ENCODE results near the gene JAZF1.

The JAZF1 gene

DNA sequence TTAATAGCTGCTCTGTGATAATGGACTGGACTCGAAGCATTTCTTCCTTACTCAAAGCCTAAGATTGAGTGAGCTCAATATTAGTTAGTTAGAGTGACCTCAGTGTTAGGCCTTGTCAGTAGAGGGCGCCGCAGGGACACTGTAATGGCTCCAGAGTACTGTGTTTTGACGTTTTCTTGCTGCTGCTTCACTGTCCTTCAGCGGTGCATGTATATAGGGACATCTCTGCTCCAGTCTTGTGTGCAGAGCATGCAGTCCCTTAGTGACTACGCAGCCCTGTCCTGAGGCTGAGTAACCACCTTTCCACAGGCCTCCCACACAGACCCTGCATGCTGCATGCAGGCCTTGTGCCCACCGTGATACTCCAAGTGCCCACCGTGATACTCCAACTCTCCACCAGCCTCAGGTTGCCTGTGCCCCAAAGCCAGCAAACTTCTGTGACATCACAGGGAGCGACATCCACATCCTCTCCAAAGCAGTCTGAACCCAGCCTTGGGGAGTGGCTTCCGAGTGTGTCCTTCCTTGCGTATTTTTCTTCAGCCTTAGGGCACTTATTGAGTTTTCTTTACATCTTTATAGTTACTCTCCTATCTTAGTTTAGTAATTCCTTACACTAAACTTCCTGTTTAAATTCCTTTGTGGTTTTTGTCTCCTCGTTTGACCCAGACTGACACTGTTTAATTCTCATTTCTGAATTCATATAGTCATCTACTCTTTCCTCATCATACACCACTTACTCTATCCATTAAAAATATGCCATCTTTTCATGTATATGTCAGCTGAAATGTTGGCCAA lies 118.2 kb downstream of the JAZF1 start:
- TF ChIP-seq ZFP3 (CRISPR knock-in tag; IDR thresholded peaks at IDR 0.05), result 0 out of 2 replicates have a peak, but pooled peaks have one; percentile 27
- TF ChIP-seq, protein P1, sequence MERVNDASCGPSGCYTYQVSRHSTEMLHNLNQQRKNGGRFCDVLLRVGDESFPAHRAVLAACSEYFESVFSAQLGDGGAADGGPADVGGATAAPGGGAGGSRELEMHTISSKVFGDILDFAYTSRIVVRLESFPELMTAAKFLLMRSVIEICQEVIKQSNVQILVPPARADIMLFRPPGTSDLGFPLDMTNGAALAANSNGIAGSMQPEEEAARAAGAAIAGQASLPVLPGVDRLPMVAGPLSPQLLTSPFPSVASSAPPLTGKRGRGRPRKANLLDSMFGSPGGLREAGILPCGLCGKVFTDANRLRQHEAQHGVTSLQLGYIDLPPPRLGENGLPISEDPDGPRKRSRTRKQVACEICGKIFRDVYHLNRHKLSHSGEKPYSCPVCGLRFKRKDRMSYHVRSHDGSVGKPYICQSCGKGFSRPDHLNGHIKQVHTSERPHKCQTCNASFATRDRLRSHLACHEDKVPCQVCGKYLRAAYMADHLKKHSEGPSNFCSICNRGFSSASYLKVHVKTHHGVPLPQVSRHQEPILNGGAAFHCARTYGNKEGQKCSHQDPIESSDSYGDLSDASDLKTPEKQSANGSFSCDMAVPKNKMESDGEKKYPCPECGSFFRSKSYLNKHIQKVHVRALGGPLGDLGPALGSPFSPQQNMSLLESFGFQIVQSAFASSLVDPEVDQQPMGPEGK (CRISPR knock-in tag; IDR thresholded peaks at IDR 0.05; ENCODE audit: borderline replicate concordance), result no peak
- TF ChIP-seq, protein P2, sequence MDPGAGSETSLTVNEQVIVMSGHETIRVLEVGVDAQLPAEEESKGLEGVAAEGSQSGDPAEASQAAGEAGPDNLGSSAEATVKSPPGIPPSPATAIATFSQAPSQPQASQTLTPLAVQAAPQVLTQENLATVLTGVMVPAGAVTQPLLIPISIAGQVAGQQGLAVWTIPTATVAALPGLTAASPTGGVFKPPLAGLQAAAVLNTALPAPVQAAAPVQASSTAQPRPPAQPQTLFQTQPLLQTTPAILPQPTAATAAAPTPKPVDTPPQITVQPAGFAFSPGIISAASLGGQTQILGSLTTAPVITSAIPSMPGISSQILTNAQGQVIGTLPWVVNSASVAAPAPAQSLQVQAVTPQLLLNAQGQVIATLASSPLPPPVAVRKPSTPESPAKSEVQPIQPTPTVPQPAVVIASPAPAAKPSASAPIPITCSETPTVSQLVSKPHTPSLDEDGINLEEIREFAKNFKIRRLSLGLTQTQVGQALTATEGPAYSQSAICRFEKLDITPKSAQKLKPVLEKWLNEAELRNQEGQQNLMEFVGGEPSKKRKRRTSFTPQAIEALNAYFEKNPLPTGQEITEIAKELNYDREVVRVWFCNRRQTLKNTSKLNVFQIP (CRISPR knock-in tag; IDR thresholded peaks at IDR 0.05; ENCODE audit: borderline replicate concordance, low read depth), result 0 out of 2 replicates have a peak, but pooled peaks have one; percentile 22
- peak; percentile 100 for ATAC-seq

DNA sequence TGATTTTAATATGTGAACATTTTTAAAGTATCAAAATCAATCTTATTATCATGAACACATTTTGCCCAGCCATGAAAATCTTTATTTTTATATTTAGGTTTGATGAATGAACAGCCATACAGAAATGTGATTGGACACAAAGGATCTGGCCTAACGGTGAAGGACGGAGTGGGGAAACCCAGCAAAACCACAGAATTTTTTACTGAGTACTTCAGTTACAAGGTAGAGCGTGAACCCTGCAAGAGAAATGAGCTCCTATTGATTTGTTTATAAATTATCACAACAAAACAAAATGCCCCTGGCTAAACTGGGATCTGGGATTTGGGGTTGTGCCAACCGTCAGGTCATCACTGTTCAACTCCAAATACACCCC lies 118.8 kb downstream of the JAZF1 start:
- peak; percentile 9 for ATAC-seq
- TF ChIP-seq TOX (CRISPR knock-in tag; IDR thresholded peaks at IDR 0.05; ENCODE audit: borderline replicate concordance) (no peak), ARNTL (CRISPR knock-in tag; IDR thresholded peaks at IDR 0.05; ENCODE audit: borderline replicate concordance, low read depth) (no peak), ESRRG (CRISPR knock-in tag; IDR thresholded peaks at IDR 0.05) (no peak), ISL1 (CRISPR knock-in tag; IDR thresholded peaks at IDR 0.05) (no peak), OSR1 (CRISPR knock-in tag; IDR thresholded peaks at IDR 0.05) (no peak), ZFP3 (CRISPR knock-in tag; IDR thresholded peaks at IDR 0.05) (no peak), BACH2 (CRISPR knock-in tag; IDR thresholded peaks at IDR 0.05; ENCODE audit: borderline replicate concordance) (no peak), CSDC2 (CRISPR knock-in tag; IDR thresholded peaks at IDR 0.05) (no peak)
- TF ChIP-seq, protein P3, sequence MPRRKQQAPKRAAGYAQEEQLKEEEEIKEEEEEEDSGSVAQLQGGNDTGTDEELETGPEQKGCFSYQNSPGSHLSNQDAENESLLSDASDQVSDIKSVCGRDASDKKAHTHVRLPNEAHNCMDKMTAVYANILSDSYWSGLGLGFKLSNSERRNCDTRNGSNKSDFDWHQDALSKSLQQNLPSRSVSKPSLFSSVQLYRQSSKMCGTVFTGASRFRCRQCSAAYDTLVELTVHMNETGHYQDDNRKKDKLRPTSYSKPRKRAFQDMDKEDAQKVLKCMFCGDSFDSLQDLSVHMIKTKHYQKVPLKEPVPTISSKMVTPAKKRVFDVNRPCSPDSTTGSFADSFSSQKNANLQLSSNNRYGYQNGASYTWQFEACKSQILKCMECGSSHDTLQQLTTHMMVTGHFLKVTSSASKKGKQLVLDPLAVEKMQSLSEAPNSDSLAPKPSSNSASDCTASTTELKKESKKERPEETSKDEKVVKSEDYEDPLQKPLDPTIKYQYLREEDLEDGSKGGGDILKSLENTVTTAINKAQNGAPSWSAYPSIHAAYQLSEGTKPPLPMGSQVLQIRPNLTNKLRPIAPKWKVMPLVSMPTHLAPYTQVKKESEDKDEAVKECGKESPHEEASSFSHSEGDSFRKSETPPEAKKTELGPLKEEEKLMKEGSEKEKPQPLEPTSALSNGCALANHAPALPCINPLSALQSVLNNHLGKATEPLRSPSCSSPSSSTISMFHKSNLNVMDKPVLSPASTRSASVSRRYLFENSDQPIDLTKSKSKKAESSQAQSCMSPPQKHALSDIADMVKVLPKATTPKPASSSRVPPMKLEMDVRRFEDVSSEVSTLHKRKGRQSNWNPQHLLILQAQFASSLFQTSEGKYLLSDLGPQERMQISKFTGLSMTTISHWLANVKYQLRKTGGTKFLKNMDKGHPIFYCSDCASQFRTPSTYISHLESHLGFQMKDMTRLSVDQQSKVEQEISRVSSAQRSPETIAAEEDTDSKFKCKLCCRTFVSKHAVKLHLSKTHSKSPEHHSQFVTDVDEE (CRISPR knock-in tag; IDR thresholded peaks at IDR 0.05), result no peak

DNA sequence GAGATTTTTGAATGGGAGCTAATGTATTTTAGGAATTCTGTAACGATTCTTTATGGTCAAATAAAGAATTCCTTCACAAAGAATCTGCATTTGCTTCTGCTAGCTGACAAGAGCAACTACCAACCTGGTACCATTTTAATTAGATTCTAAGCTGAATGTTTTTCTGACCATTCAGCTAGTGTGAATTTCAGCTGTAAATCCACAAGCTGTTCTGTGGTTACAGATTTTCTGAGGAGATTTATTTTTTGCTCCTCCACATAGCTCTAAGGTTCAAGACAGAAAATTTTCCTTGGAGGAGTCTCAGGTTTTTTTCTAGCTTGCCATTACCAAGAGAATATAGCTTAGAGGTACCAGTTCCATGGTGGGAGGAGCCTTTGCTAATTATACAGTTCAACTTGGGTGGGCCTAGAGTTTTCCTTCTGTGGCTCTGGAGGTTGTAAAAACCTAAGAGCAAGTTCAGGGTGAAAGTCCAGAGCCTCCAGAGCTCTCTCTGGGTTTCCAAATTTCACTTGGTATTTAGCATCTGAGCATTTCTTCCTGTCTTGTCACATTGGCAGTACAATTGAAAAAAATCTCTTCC lies 120.1 kb downstream of the JAZF1 start:
- no peak for ATAC-seq
- TF ChIP-seq ESRRG (CRISPR knock-in tag; IDR thresholded peaks at IDR 0.05) (no peak), RARB (CRISPR knock-in tag; IDR thresholded peaks at IDR 0.05) (no peak), ARNTL (CRISPR knock-in tag; IDR thresholded peaks at IDR 0.05; ENCODE audit: borderline replicate concordance, low read depth) (no peak), ZNF8 (CRISPR knock-in tag; IDR thresholded peaks at IDR 0.05) (no peak), ISL1 (CRISPR knock-in tag; IDR thresholded peaks at IDR 0.05) (peak; percentile 11; the same call in 1 of the 2 replicates), TOX (CRISPR knock-in tag; IDR thresholded peaks at IDR 0.05; ENCODE audit: borderline replicate concordance) (no peak)
- TF ChIP-seq, protein P4, sequence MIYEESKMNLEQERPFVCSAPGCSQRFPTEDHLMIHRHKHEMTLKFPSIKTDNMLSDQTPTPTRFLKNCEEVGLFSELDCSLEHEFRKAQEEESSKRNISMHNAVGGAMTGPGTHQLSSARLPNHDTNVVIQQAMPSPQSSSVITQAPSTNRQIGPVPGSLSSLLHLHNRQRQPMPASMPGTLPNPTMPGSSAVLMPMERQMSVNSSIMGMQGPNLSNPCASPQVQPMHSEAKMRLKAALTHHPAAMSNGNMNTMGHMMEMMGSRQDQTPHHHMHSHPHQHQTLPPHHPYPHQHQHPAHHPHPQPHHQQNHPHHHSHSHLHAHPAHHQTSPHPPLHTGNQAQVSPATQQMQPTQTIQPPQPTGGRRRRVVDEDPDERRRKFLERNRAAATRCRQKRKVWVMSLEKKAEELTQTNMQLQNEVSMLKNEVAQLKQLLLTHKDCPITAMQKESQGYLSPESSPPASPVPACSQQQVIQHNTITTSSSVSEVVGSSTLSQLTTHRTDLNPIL (CRISPR knock-in tag; IDR thresholded peaks at IDR 0.05; ENCODE audit: low read depth), result no peak
- TF ChIP-seq, protein P3 (CRISPR knock-in tag; IDR thresholded peaks at IDR 0.05), result no peak

DNA sequence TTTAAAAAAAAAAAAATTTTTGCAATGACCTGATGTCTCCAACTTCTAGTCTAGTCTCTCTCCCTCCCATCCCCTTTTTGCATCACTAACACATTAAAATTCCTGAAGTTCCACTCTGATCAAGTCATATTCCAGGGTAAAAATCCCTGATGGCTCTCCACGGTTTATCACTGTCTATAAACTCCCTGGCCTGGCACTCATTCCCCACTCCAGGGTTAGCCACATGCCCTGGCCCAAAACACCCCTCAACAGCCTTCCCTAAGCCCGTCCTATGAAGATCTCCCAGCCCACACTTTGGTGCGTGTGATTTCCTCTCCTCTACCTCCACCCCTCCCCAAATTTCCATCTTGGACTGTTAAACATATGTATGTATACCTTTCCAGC lies 125.4 kb downstream of the JAZF1 start:
- ATAC-seq, result peak; percentile 92
- TF ChIP-seq PPARA (CRISPR knock-in tag; IDR thresholded peaks at IDR 0.05; ENCODE audit: borderline replicate concordance), result no peak
- TF ChIP-seq, protein P4 (CRISPR knock-in tag; IDR thresholded peaks at IDR 0.05; ENCODE audit: low read depth), result peak; percentile 97
- TF ChIP-seq ESRRG (CRISPR knock-in tag; IDR thresholded peaks at IDR 0.05), result peak; percentile 66; the same call in 1 of the 2 replicates
- TF ChIP-seq, protein P3 (CRISPR knock-in tag; IDR thresholded peaks at IDR 0.05), result peak; percentile 64
- TF ChIP-seq ZNF8 (CRISPR knock-in tag; IDR thresholded peaks at IDR 0.05), result no peak
- no peak for TF ChIP-seq TCF4 (CRISPR knock-in tag; IDR thresholded peaks at IDR 0.05; ENCODE audit: borderline replicate concordance)
- peak; percentile 80 for TF ChIP-seq ZFP3 (CRISPR knock-in tag; IDR thresholded peaks at IDR 0.05)
